ENCODE results near the gene FZD7. TPM values are rescaled to one million over a fixed set of nuclear protein-coding genes. Genes with fewer than 3 reads are reported as not detected.

Gene FZD7
- total and polyA plus RNA-seq, 2 of the 8 experiments (the other 6 are each of a cell fraction or from before 2014, with no cell fraction given): 176 to 246 TPM

GRCh38 chr2:202050652-202051051 is 17.0 kb downstream of the FZD7 start:
- no peak for DNase-seq (ENCODE audit: low read depth in 1 of 2, low spot score in 2 of 2)
- Histone ChIP-seq H3K14ac (ENCODE audit: insufficient read length) (no peak overlapping the region), H3K27ac (ENCODE audit: low read depth, low read length) (no peak overlapping the region), H3K36me3 (ENCODE audit: control insufficient read depth in 2 of 4, insufficient read depth in 4 of 4, low read length in 3 of 4) (no peaks in the 10 kb centered on the region), H4K5ac (ENCODE audit: insufficient read length, low read depth, low read length) (no peak overlapping the region), H3K4me1 (replicated peaks in 1 of 4; ENCODE audit: control insufficient read depth in 3 of 4, insufficient read depth in 4 of 4, low read length in 3 of 4) (peaks cover 2 to 13% (median 9%) of the 10 kb centered on the region in 4 experiments), H4K8ac (ENCODE audit: extremely low read depth, insufficient read depth, low read length) (no peak overlapping the region), H3K4ac (replicated peaks; ENCODE audit: insufficient read length, low read depth, low read length) (no peak overlapping the region), H3K9me3 (ENCODE audit: insufficient read depth in 2 of 2, low read depth in 1 of 2, low read length in 1 of 2) (no peaks in the 10 kb centered on the region), H3K23ac (ENCODE audit: insufficient read length) (no peak overlapping the region), H2BK12ac (ENCODE audit: low read depth, low read length) (no peak overlapping the region), H2BK15ac (ENCODE audit: low read length) (no peak overlapping the region), H3K23me2 (ENCODE audit: low read depth, low read length) (no peaks in the 10 kb centered on the region; the same call in 1 of the 2 replicates), H3K79me1 (ENCODE audit: low read depth, low read length) (no peaks in the 10 kb centered on the region), H3K79me2 (ENCODE audit: control insufficient read depth in 1 of 2, insufficient read depth in 2 of 2, low read length in 2 of 2) (no peaks in the 10 kb centered on the region), H2BK5ac (ENCODE audit: low read depth, low read length) (no peak overlapping the region), H3K9ac (replicated peaks in 1 of 4; ENCODE audit: extremely low read depth in 1 of 4, low read depth in 3 of 4, low read length in 3 of 4) (no peak overlapping the region), H2AK5ac (ENCODE audit: low read depth, low read length) (no peak overlapping the region), H3K56ac (replicated peaks; ENCODE audit: insufficient read length, low read depth, low read length) (no peak overlapping the region), H3K4me3 (ENCODE audit: extremely low read depth in 1 of 4, insufficient read depth in 2 of 4, low read depth in 3 of 4, low read length in 4 of 4) (no peak overlapping the region), H3K27me3 (replicated peaks in 1 of 4; ENCODE audit: control insufficient read depth in 3 of 4, extremely low read depth in 1 of 4, insufficient read depth in 3 of 4, low read length in 3 of 4) (no peaks in the 10 kb centered on the region), H3K4me2 (ENCODE audit: insufficient read depth in 1 of 2, low read depth in 2 of 2, low read length in 2 of 2) (no peak overlapping the region), H2AFZ (ENCODE audit: low read length) (no peak overlapping the region), H3K18ac (ENCODE audit: extremely low read depth, low read length) (no peak overlapping the region), H2BK20ac (ENCODE audit: low read length) (no peak overlapping the region), H4K20me1 (replicated peaks in 1 of 2; ENCODE audit: control insufficient read depth in 1 of 2, insufficient read depth in 2 of 2, low read length in 2 of 2) (no peaks in the 10 kb centered on the region), H4K91ac (replicated peaks; ENCODE audit: insufficient read length, low read length) (no peak overlapping the region), H2BK120ac (replicated peaks; ENCODE audit: low read depth, low read length) (no peak overlapping the region)
- POLR2A ChIA-PET (ENCODE audit: partially characterized antibody): interaction anchor here (0.7 kb wide), 1 partner anchor 27 kb away, joined by 3 read pairs; no protein-coding TSS in a partner anchor
- no peak for TF ChIP-seq SIRT6 (IDR thresholded peaks at IDR 0.05; ENCODE audit: low read length)
- no peak for TF ChIP-seq HDAC2 (IDR thresholded peaks at IDR 0.05; ENCODE audit: borderline replicate concordance in 1 of 2, low read depth in 2 of 2, low read length in 2 of 2)
- no peak for TF ChIP-seq MAFK (IDR thresholded peaks at IDR 0.05; ENCODE audit: low read depth, low read length)
- TF ChIP-seq RBBP5 (IDR thresholded peaks at IDR 0.05; ENCODE audit: borderline replicate concordance, low read depth, low read length): no peak
- TF ChIP-seq GABPA (IDR thresholded peaks at IDR 0.05; ENCODE audit: borderline replicate concordance, insufficient read depth, low read length): no peak
- no peak for TF ChIP-seq SUZ12 (IDR thresholded peaks at IDR 0.05; ENCODE audit: low read length)
- TF ChIP-seq SIX5 (IDR thresholded peaks at IDR 0.05; ENCODE audit: low read depth, low read length): no peak
- no peak for TF ChIP-seq CTBP2 (IDR thresholded peaks at IDR 0.05; ENCODE audit: borderline replicate concordance, insufficient read depth, insufficient read length, low read length)
- no peak for TF ChIP-seq ATF2 (IDR thresholded peaks at IDR 0.05; ENCODE audit: low read length)
- no peak for TF ChIP-seq POU5F1 (IDR thresholded peaks at IDR 0.05; ENCODE audit: low read depth, low read length)
- CTCF ChIA-PET (ENCODE audit: partially characterized antibody): no interaction called here
- FAIRE-seq: peak; percentile 63

Data from H1 (cell line).